Measurements from ENCODE around the gene PRDM16. TPM values are rescaled to one million over a fixed set of nuclear protein-coding genes. Genes with fewer than 3 reads are reported as not detected.

PRDM16 gene
- total RNA-seq, 1 donor from 2014 or later: 0.43 TPM

DNA sequence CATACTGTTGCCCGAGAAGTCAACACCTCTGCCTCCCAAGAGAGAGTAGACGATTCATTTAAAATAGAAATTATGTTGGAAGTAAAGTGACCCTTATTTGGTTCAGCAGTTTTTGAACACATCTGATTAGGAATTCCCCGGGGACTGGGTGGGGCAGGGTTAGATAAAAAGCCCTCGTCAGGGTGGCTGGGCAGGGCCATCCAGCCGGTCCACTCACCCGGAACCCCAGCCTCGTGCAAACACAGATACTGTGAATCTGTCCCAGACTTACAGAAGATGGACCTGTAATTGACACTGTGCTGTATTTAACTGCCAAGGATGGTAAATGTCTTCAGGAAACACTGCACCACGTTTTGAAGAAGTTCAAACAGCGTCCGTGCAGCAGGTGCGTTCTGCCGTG, 63.7 kb downstream of the PRDM16 start:
- no peaks in the 10 kb centered on the region for H3K36me3 ChIP-seq (ENCODE audit: insufficient read depth, low read length)
- DNase-seq (ENCODE audit: low read depth) (no peak), FAIRE-seq (no peak)
- H3K79me2 ChIP-seq (ENCODE audit: insufficient read depth, low read length): peaks cover 13% of the 10 kb centered on the region
- H2AFZ ChIP-seq (ENCODE audit: low read depth, low read length): no peak overlapping the region
- H3K9me3 ChIP-seq (ENCODE audit: insufficient read depth, low read depth, low read length): no peaks in the 10 kb centered on the region
- H3K27me3 ChIP-seq (ENCODE audit: insufficient read depth, low read length): no peaks in the 10 kb centered on the region
- H3K4me2 ChIP-seq (ENCODE audit: low read length): no peak overlapping the region
- no peak overlapping the region for H3K27ac ChIP-seq (ENCODE audit: low read depth, low read length)
- H3K4me1 Mint-ChIP-seq (ENCODE audit: low read depth, unreplicated experiment): peaks cover 3% of the 10 kb centered on the region
- peaks cover 40% of the 10 kb centered on the region for H3K27me3 Mint-ChIP-seq (ENCODE audit: low read depth, unreplicated experiment)
- H4K20me1 ChIP-seq (ENCODE audit: insufficient read depth, low read length): peaks cover 27% of the 10 kb centered on the region
- H3K4me3 Mint-ChIP-seq (ENCODE audit: unreplicated experiment): no peak overlapping the region
- no peaks in the 10 kb centered on the region for H3K9me3 Mint-ChIP-seq (ENCODE audit: unreplicated experiment)
- peaks cover 3% of the 10 kb centered on the region for H3K36me3 Mint-ChIP-seq (ENCODE audit: low read depth, unreplicated experiment)
- no peak overlapping the region for H3K27ac Mint-ChIP-seq (ENCODE audit: unreplicated experiment)
- peaks cover 9% of the 10 kb centered on the region for H3K4me1 ChIP-seq (ENCODE audit: insufficient read depth, low read length)
- no peak overlapping the region for H3K4me3 ChIP-seq (ENCODE audit: insufficient read depth, low read depth, low read length)
- no peak overlapping the region for H3K9ac ChIP-seq (ENCODE audit: low read length)
- TF ChIP-seq, protein P1, sequence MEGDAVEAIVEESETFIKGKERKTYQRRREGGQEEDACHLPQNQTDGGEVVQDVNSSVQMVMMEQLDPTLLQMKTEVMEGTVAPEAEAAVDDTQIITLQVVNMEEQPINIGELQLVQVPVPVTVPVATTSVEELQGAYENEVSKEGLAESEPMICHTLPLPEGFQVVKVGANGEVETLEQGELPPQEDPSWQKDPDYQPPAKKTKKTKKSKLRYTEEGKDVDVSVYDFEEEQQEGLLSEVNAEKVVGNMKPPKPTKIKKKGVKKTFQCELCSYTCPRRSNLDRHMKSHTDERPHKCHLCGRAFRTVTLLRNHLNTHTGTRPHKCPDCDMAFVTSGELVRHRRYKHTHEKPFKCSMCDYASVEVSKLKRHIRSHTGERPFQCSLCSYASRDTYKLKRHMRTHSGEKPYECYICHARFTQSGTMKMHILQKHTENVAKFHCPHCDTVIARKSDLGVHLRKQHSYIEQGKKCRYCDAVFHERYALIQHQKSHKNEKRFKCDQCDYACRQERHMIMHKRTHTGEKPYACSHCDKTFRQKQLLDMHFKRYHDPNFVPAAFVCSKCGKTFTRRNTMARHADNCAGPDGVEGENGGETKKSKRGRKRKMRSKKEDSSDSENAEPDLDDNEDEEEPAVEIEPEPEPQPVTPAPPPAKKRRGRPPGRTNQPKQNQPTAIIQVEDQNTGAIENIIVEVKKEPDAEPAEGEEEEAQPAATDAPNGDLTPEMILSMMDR (IDR thresholded peaks at IDR 0.05; ENCODE audit: insufficient read depth, low read depth, low read length): no peak
- no peak for TF ChIP-seq EZH2 (IDR thresholded peaks at IDR 0.05; ENCODE audit: insufficient read depth, low read length)

DNA sequence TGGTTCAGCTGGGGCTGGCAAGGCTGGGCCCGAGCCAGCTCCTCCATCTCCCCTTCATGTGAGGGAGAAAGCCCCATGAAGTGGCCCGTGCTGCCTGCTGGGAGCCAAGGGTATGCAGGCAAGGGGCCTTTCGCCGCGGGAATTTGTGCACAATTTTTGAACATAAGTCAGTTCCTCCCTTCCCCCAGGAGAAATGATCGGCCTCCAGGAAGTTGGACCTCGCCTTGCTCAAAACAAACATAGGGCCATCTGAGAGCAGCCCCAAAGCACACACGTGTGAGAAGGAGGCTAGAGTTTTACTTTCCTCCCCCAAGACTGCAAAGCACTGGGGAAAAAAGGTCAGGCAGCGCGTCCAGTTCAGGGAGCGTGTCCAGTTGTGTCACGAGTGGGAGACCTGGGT, 64.7 kb downstream of the PRDM16 start:
- peak overlapping the region; percentile 41 for H3K4me2 ChIP-seq (ENCODE audit: low read length)
- peaks cover 26% of the 10 kb centered on the region for H4K20me1 ChIP-seq (ENCODE audit: insufficient read depth, low read length)
- H3K79me2 ChIP-seq (ENCODE audit: insufficient read depth, low read length): peaks cover 13% of the 10 kb centered on the region
- H3K4me3 ChIP-seq (ENCODE audit: insufficient read depth, low read depth, low read length): no peak overlapping the region
- H3K9me3 Mint-ChIP-seq (ENCODE audit: unreplicated experiment): no peaks in the 10 kb centered on the region
- H3K27ac Mint-ChIP-seq (ENCODE audit: unreplicated experiment): no peak overlapping the region
- H3K27ac ChIP-seq (ENCODE audit: low read depth, low read length): no peak overlapping the region
- H3K27me3 Mint-ChIP-seq (ENCODE audit: low read depth, unreplicated experiment): peaks cover 42% of the 10 kb centered on the region
- DNase-seq (ENCODE audit: low read depth) (no peak), FAIRE-seq (no peak)
- H3K4me1 ChIP-seq (ENCODE audit: insufficient read depth, low read length): peaks cover 7% of the 10 kb centered on the region
- H3K27me3 ChIP-seq (ENCODE audit: insufficient read depth, low read length): no peaks in the 10 kb centered on the region
- peaks cover 3% of the 10 kb centered on the region for H3K4me1 Mint-ChIP-seq (ENCODE audit: low read depth, unreplicated experiment)
- H3K9me3 ChIP-seq (ENCODE audit: insufficient read depth, low read depth, low read length): no peaks in the 10 kb centered on the region
- no peak overlapping the region for H3K4me3 Mint-ChIP-seq (ENCODE audit: unreplicated experiment)
- H3K36me3 ChIP-seq (ENCODE audit: insufficient read depth, low read length): no peaks in the 10 kb centered on the region
- TF ChIP-seq EZH2 (IDR thresholded peaks at IDR 0.05; ENCODE audit: insufficient read depth, low read length): no peak
- TF ChIP-seq, protein P1 (IDR thresholded peaks at IDR 0.05; ENCODE audit: insufficient read depth, low read depth, low read length): no peak
- H3K9ac ChIP-seq (ENCODE audit: low read length): no peak overlapping the region
- H2AFZ ChIP-seq (ENCODE audit: low read depth, low read length): peak overlapping the region; percentile 17
- H3K36me3 Mint-ChIP-seq (ENCODE audit: low read depth, unreplicated experiment): peaks cover 3% of the 10 kb centered on the region

DNA sequence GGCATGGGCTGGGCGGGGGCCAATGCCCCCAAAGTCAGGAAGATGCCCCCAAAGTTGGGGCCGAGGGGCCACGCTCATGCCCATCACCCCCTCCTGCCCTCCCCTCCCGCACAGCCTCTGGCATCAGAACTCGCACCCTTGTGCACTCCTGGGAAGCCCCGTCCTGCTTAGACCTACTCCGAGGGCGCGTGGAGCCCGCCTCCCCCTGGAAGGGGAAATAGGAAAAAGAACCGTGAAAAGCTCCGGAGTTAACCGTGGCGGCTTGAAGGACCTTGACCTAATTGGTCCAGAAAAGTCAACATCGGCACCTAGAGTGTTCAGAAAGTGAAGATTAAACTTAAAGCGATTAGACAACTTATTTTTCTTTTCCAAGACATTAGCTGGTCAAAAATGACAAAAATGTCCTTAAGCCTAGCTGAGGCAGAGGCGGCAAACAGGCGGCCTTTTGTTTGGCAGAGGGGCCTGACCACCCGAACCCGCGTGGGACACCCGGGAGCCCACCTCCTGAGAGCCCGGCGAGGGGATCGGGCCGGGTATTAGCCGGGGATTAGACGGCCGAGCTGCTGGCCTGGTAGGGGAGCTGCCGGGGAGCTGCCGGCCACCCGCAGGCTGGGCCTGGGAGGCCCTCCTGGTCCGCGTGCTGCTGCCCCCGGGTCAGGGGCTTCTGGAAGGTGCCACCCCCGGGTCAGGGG, 65.5 kb downstream of the PRDM16 start:
- FAIRE-seq: no peak

More for the DNA sequence above, 65.5 kb downstream of the PRDM16 start:
- Histone ChIP-seq H2AFZ (ENCODE audit: low read depth, low read length) (no peak overlapping the region), H3K4me3 (ENCODE audit: insufficient read depth, low read depth, low read length) (no peak overlapping the region), H3K27me3 (ENCODE audit: insufficient read depth, low read length) (no peaks in the 10 kb centered on the region), H3K9ac (ENCODE audit: low read length) (no peak overlapping the region), H3K9me3 (ENCODE audit: insufficient read depth, low read depth, low read length) (no peaks in the 10 kb centered on the region), H3K4me1 (ENCODE audit: insufficient read depth, low read length) (peaks cover 7% of the 10 kb centered on the region), H3K4me2 (ENCODE audit: low read length) (no peak overlapping the region), H3K79me2 (ENCODE audit: insufficient read depth, low read length) (peaks cover 6% of the 10 kb centered on the region), H3K36me3 (ENCODE audit: insufficient read depth, low read length) (no peaks in the 10 kb centered on the region), H4K20me1 (ENCODE audit: insufficient read depth, low read length) (peaks cover 25% of the 10 kb centered on the region), H3K27ac (ENCODE audit: low read depth, low read length) (no peak overlapping the region)
- Mint-ChIP-seq H3K27ac (ENCODE audit: unreplicated experiment) (no peak overlapping the region), H3K9me3 (ENCODE audit: unreplicated experiment) (no peaks in the 10 kb centered on the region), H3K4me1 (ENCODE audit: low read depth, unreplicated experiment) (peaks cover 3% of the 10 kb centered on the region), H3K36me3 (ENCODE audit: low read depth, unreplicated experiment) (peaks cover 3% of the 10 kb centered on the region), H3K27me3 (ENCODE audit: low read depth, unreplicated experiment) (peaks cover 41% of the 10 kb centered on the region), H3K4me3 (ENCODE audit: unreplicated experiment) (no peak overlapping the region)
- DNase-seq (ENCODE audit: low read depth): no peak
- no peak for TF ChIP-seq EZH2 (IDR thresholded peaks at IDR 0.05; ENCODE audit: insufficient read depth, low read length)
- TF ChIP-seq, protein P1 (IDR thresholded peaks at IDR 0.05; ENCODE audit: insufficient read depth, low read depth, low read length): no peak

Data from astrocyte (in vitro differentiated cells and primary cell).